ENCODE data around the gene FAS. TPM values are rescaled to one million over a fixed set of nuclear protein-coding genes. Genes with fewer than 3 reads are reported as not detected.

Gene FAS
- total and polyA plus RNA-seq, 9 of the 15 experiments (the other 6 are each of a cell fraction or from before 2014, with no cell fraction given) = 0.08 to 0.62 (median 0.37) TPM

GRCh38 chr10:88991899-88992320 lies 1.3 kb downstream of the FAS start:
- Histone ChIP-seq H3K9me1 (ENCODE audit: control insufficient read depth, insufficient read depth, low read length) (no peaks in the 10 kb centered on the region), H4K20me1 (replicated peaks; ENCODE audit: control insufficient read depth, insufficient read depth, low read length) (no peaks in the 10 kb centered on the region), H3K27ac (ENCODE audit: extremely low read depth, low read depth, low read length) (no peak overlapping the region), H3K27me3 (ENCODE audit: control insufficient read depth in 2 of 2, insufficient read depth in 2 of 2, low read length in 2 of 2) (peaks cover 0 to 9% of the 10 kb centered on the region in 2 experiments; a peak in 1 of 5 replicates), H3K9ac (ENCODE audit: insufficient read depth in 1 of 2, low read depth in 2 of 2, low read length in 2 of 2) (peak overlapping the region; percentile 53 to 82; a peak in 2 of 4 replicates), H3K79me2 (ENCODE audit: control insufficient read depth, insufficient read depth, low read length) (no peaks in the 10 kb centered on the region), H3K4me1 (replicated peaks in 1 of 2; ENCODE audit: control insufficient read depth in 2 of 2, insufficient read depth in 2 of 2, low read length in 2 of 2) (peaks cover 0 to 11% of the 10 kb centered on the region in 2 experiments; a peak in 2 of 5 replicates), H3K9me3 (replicated peaks; ENCODE audit: control insufficient read depth, insufficient read depth, low read depth, low read length) (no peaks in the 10 kb centered on the region), H3K4me2 (ENCODE audit: insufficient read depth, low read length) (peak overlapping the region; percentile 61), H3K4me3 (peak overlapping the region; percentile 37), H2AFZ (ENCODE audit: low read depth, low read length) (peak overlapping the region; percentile 91), H3K36me3 (ENCODE audit: control insufficient read depth, insufficient read depth, low read length) (no peaks in the 10 kb centered on the region)
- POLR2A ChIA-PET = interaction anchor here (1.1 to 1.2 kb wide), 2 partner anchors 17 to 18 kb away, joined by 4 read pairs; no protein-coding TSS in a partner anchor
- no peak for DNase-seq (ENCODE audit: extremely low read depth in 1 of 4, low spot score in 3 of 4)
- in situ Hi-C loops (cut with MboI) (no loop called here), intact Hi-C loops (cut with micrococcal nuclease) (no loop called here)
- TSS peak; percentile 44 for BruUV-seq (replicated peaks)
- no peak for FAIRE-seq
- CTCF ChIA-PET (ENCODE audit: low intra/inter-chr PET ratio) = no interaction called here
- WGBS (ENCODE audit: insufficient coverage, low coverage, missing lambda C conversion rate) = 2% methylated on average over 6 of the region's 6 CpGs
- TF ChIP-seq MCM7 (IDR thresholded peaks at IDR 0.05) (no peak), CHD2 (IDR thresholded peaks at IDR 0.05; ENCODE audit: low read depth, low read length) (peak; percentile 60; the same call in 1 of the 2 replicates), ZFP36 (IDR thresholded peaks at IDR 0.05; ENCODE audit: low read depth, low read length, partially characterized antibody) (peak; percentile 56), KDM1A (IDR thresholded peaks at IDR 0.05) (0 out of 4 replicates have a peak, but pooled peaks of 1 of the 2 experiments have one; percentile 18), E2F5 (CRISPR knock-in tag; IDR thresholded peaks at IDR 0.05) (no peak), BCOR (IDR thresholded peaks at IDR 0.05) (peak; percentile 57; the same call in 1 of the 2 replicates), RBM25 (IDR thresholded peaks at IDR 0.05; ENCODE audit: low read depth, low read length, severe bottlenecking) (peak; percentile 85), SMARCA5 (IDR thresholded peaks at IDR 0.05) (0 out of 2 replicates have a peak, but pooled peaks have one; percentile 29)
- ATAC-seq = peak; percentile 12; the same call in 2 of the 3 replicates

Measured in K562 (cell line).